HG03097 (cell line): ENCODE results near the gene RADIL.

Experiments
- ATAC-seq: cut with Tn5 transposase; IDR thresholded peaks from one replicate; pipeline ENCODE4 v1.9.1; 2021; ENCODE audit not compliant: unreplicated experiment, low FRiP score

RADIL gene

GRCh38 chr7:4832711-4833110 is 50.8 kb downstream of the RADIL start:
- no peak for ATAC-seq

DNA sequence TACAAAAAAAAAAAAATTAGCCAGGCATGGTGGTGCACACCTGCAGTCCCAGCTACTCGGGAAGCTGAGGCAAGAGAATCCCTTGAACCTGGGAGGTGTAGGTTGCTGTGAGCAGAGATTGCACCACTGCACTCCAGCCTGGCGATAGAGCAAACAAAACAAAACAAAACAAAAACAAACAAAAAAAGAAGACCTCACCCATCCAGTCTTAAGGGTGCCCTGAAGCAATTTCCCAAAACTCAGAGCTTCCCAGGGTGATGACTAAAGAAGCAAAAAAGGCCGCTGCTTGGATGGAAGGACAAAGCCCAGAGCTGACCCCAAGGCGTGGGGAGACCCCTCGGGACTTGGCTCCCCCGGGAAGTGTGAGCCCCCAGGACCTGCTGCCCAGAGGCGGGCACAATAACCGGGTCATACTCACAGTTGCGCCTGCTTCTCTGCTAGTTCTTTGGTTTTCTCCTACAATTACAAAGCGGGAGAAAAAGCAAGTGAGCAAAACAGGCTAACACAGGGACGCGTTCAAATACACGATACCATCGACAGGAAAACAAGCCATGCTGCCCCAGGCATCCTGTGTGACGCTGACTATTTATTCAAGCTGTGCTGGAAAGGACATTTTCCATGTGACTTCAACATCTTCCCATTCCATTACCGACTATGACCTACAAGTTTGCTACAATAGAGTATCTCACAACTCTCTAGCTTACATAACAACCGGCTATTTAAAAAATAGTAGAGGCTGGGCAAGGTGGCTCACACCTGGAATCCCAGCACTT is 51.6 kb downstream of the RADIL start:
- ATAC-seq: no peak

DNA sequence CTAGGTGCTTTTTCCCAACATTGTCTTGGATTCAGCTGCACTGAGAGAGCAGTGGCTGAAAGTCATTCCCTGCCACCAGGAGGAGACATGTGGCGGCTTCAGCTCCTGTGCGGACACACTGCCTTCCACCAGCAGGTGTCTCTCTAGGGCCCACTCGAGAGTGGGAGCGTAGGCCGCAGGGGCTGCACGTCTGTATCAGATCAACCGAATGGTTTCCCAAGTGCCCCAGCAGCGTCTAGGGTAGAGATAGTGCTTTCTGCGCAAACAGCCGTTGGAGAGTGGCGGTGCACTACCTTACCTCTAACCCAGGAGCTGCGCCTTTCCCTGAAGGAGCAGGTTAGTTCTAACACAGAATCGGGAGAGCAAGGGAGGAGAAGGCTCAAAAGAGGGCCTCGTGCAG is 53.3 kb downstream of the RADIL start:
- no peak for ATAC-seq

GRCh38 chr7:4828720-4829383 is 54.7 kb downstream of the RADIL start:
- no peak for ATAC-seq

- no peak for ATAC-seq
These were observed 58.4 kb downstream of the RADIL start for GRCh38 chr7:4825081-4825480.

DNA sequence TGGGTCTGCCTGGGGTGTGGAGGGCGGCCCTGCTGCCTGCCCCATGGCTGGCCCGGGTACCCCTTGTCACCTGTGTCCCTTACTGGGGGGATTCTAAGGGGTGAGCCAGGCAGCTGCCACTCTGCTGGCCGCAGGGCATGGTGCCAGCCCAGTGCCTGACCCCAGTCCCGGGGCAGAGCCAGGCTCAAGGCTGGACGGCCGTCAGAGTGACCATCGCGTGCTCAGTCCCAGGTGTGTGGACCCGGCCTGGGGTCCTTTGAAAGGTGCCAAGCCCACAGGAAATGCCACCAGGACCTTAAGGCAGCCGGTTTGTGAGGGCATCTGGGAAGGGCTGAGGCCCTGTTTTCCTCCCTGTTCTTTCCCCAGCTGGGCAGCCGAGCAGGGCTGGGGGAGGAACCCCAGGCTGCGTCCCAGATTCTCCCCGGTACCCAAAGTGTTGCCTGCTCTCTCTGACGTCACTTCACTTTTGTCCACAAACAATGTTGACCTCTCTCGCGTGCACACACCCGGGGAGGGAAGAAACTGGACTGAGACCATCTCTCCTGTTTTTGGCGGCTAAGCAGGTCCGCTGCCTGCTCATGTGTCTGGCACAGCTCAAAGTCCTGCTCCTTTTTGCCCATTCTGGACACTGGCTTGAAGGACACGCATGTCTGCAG is 59.3 kb downstream of the RADIL start:
- ATAC-seq: no peak

- ATAC-seq: no peak
These were observed 59.9 kb downstream of the RADIL start for GRCh38 chr7:4823441-4824119.

DNA sequence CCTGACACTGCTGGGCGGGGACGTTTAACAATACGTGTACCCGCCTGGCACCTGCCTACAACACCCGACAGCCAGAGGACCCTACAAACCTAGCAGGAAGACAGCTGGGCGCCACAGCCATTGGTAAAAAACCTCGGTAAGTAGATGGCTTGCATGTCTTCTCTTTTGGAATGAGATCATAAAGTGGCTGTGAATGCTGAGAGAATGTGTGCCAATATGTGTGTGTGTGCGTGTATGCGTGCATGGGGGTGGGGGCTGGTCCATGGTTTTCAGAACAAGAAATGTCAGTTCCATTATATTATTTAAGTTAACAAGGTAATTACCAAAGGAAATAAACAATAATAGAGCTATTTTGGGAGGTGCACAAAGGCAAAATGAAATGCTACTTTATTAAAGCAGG is 60.8 kb downstream of the RADIL start:
- ATAC-seq: no peak

DNA sequence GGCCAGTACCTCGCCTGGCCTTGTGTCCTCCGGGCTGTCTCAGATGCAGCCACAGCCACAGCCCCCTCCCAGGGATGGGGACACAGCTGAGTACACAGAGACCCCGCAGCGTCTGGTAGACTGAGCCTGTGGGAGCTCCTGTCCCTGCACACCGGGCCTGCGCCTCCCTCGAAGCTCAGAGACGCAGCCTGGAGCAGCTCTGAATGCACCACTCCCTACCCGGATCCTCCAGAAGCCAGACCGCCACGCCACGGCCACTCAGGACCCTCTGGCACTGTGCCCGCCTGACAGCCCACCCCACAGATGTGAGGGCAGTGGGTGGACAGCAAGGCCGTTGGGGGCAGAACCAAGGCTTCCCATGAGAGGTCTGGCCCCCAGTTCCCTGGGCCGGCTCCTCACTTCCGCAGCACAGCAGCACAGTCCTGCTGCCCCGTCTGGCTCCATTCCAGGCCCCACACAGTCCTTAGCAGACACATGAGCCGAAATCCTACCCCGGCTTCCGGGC is 62.5 kb downstream of the RADIL start:
- no peak for ATAC-seq

DNA sequence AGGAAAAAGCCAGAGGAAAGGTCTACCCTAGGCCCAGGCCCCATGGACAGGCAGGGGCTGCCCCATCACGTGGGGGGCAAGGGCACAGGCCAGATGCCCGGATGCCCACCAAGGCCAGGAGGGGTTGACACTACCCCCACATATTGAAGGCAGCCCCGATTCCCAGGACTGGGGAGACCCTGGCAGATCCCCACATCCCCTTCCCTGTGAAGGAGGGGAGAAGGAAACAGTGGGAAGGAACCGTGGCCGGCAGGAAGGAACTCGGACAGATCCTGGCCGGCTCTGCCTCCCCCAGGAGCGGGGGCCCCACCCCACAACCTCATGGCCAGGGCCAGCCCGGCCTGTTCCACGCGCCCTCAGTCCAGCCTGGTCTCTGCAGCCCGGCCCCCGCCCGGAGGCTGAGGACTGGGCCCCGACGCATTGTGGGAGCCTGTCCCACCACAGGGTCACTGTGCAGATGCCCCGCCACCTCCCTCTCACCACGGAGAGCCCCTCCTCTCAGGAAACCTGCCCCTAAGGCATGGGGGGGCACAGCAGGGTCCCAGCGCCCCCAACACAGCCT is 63.0 kb downstream of the RADIL start:
- no peak for ATAC-seq

GRCh38 chr7:4819560-4820404 is 63.7 kb downstream of the RADIL start:
- no peak for ATAC-seq

GRCh38 chr7:4818000-4818794 is 65.3 kb downstream of the RADIL start:
- ATAC-seq: no peak

GRCh38 chr7:4817178-4817901 is 66.2 kb downstream of the RADIL start:
- no peak for ATAC-seq

GRCh38 chr7:4816419-4817080 is 67.0 kb downstream of the RADIL start:
- no peak for ATAC-seq

- ATAC-seq: no peak
These were observed 67.7 kb downstream of the RADIL start for GRCh38 chr7:4815609-4816418.

DNA sequence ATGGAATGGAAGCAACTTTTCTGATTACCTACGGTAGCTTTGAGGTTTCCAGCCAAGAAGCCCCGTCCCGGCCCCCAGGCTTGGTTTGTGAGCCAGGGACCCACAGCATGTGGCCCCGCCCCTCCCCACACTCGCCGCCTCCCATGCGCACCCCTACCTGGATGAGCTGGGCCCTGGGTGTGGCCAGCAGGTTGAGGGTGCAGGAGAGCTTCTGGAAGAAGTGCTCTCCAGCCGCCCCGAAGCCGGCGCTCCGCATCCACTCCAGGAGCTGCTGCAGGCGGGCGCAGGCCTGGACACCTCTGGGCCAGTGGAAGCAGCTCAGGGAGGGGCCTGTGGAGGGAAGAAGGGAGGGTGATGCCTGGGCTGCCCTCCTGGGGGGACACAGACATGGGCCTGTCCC is 68.4 kb downstream of the RADIL start:
- no peak for ATAC-seq

DNA sequence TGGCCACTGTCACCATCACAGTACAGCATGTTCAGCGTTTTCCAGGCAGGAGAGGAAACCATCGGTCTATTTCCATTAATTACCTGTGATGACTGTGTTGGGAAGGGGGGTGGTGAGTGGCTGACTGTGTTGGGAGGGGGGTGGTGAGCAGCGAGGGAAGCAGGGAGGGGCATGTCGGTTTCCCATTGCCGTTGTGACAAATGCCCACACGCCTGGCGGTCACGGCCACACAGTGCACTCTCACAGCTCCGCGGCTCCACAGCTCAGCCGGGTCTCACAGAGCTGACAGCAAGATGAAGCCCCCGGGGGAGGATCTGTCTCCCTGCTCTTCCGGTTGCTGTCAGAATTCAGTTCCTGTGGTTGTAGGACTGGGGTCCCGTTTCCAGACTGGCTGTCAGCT is 69.1 kb downstream of the RADIL start:
- no peak for ATAC-seq
